ENCODE data around the gene PPIE.

Gene PPIE

GRCh38 chr1:39738622-39739366 is at the start of gene PPIE:
TSS of gene PPIE (plus strand) at chr1:39738882. CDS start at chr1:39738901, 19 bp downstream.
- peak within 1 kb of the TSS; percentile 94 for H3K4me3 ChIP-seq (ENCODE audit: low read depth, low read length)
- TF ChIP-seq CTCF (IDR thresholded peaks at IDR 0.05; ENCODE audit: low read depth, low read length): no peak

- no peak for TF ChIP-seq CTCF (IDR thresholded peaks at IDR 0.05; ENCODE audit: low read depth, low read length)
- no peak overlapping the region for H3K4me3 ChIP-seq (ENCODE audit: low read depth, low read length)
Observed at GRCh38 chr1:39689214-39689613, 49.5 kb upstream of the PPIE start.

- H3K4me3 ChIP-seq (ENCODE audit: low read depth, low read length): no peak overlapping the region
- TF ChIP-seq CTCF (IDR thresholded peaks at IDR 0.05; ENCODE audit: low read depth, low read length): no peak
Observed at GRCh38 chr1:39689635-39690034, 49.0 kb upstream of the PPIE start.

GRCh38 chr1:39690225-39690624 is 48.5 kb upstream of the PPIE start:
- TF ChIP-seq CTCF (IDR thresholded peaks at IDR 0.05; ENCODE audit: low read depth, low read length): no peak
- no peak overlapping the region for H3K4me3 ChIP-seq (ENCODE audit: low read depth, low read length)

GRCh38 chr1:39690794-39691382 is 47.8 kb upstream of the PPIE start:
- H3K4me3 ChIP-seq (ENCODE audit: low read depth, low read length): no peak overlapping the region
- no peak for TF ChIP-seq CTCF (IDR thresholded peaks at IDR 0.05; ENCODE audit: low read depth, low read length)

GRCh38 chr1:39691383-39692151 is 47.1 kb upstream of the PPIE start, which contains the start of gene HPCAL4:
TSS of gene HPCAL4 (minus strand) at chr1:39691433. CDS start at chr1:39684603, 6,830 bp downstream.
- 0 out of 2 replicates have a peak within 1 kb of the TSS, but pooled peaks have one; percentile 6 for H3K4me3 ChIP-seq (ENCODE audit: low read depth, low read length)
- TF ChIP-seq CTCF (IDR thresholded peaks at IDR 0.05; ENCODE audit: low read depth, low read length): no peak

Measured in WI38 (cell line).